GM21367 (cell line): ENCODE data around the gene SPIN2A.
"Not testable (repeated sequence)": the region's sequence is repeated elsewhere in the genome, so short reads cannot be mapped to it uniquely, and the experiment has no call there.

Experiments used
- ATAC-seq: cut with Tn5 transposase; IDR thresholded peaks from one replicate; pipeline ENCODE4 v1.9.1; 2021; ENCODE audit not compliant: unreplicated experiment

The SPIN2A gene

GRCh38 chrX:57103489-57103888 lies 33.7 kb downstream of the SPIN2A start:
- no peak for ATAC-seq

DNA sequence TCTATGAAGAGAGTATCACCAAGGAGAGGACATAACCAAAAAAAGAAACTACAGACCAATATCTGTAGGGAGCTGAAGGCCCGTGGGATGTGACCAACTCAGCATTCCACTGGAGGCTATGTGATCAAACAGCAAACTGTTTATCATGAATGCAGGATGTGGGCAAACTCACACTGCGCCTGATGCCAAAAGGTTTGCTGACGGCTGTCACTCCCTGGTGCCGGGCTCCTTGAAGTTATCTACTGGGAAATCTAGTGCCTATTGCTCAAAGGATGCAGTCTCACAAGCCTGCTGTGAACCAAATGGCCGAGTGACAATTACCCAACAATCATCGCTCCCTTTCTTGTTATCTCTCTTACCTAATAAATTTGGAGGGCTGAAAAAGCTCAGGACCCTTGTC lies 34.3 kb downstream of the SPIN2A start:
- ATAC-seq: not testable (repeated sequence)
